Posterior vena cava (tissue), 2 donors: Measurements from ENCODE around the gene LRRC23. TPM values are rescaled to one million over a fixed set of nuclear protein-coding genes. Genes with fewer than 3 reads are reported as not detected.

Experiments
- DNase-seq: peaks from one replicate; pipeline ENCODE4 v3.0.0-alpha.2; 2020; ENCODE audit warnings: low spot score
- intact Hi-C, 2 donors: fragments of 100-400 bp; cut with DNase I; formaldehyde crosslinking; loops; one replicate each; pipeline versions ENCODE4 v1.14.1 to v1.14.2; 2022 to 2023
- total RNA-seq, 2 donors: library from RNA; stranded (reverse); fragmentation: NEBNext Ultra II Directional; extraction: Animal tissue kit (Norgen Biotek cat#: 25700); gene quantifications; one replicate each; pipeline ENCODE4 v1.2.1, GENCODE V29; 2021
- donor health status: DM: yes; HTN: yes; CAD: no.
- donor health status: DM: yes; HTN: yes; CAD: no.

Gene LRRC23
- total RNA-seq, 2 donors from 2014 or later: 5.3 to 6.7 TPM

DNA sequence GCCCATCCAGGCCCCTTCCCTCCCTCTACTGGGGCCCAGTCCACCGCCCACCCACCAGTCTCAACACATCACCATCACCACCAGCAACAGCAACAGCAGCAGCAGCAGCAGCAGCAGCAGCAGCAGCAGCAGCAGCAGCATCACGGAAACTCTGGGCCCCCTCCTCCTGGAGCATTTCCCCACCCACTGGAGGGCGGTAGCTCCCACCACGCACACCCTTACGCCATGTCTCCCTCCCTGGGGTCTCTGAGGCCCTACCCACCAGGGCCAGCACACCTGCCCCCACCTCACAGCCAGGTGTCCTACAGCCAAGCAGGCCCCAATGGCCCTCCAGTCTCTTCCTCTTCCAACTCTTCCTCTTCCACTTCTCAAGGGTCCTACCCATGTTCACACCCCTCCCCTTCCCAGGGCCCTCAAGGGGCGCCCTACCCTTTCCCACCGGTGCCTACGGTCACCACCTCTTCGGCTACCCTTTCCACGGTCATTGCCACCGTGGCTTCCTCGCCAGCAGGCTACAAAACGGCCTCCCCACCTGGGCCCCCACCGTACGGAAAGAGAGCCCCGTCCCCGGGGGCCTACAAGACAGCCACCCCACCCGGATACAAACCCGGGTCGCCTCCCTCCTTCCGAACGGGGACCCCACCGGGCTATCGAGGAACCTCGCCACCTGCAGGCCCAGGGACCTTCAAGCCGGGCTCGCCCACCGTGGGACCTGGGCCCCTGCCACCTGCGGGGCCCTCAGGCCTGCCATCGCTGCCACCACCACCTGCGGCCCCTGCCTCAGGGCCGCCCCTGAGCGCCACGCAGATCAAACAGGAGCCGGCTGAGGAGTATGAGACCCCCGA is 32.2 kb downstream of the LRRC23 start:
- no peak for DNase-seq
- intact Hi-C loops: no loop called here

DNA sequence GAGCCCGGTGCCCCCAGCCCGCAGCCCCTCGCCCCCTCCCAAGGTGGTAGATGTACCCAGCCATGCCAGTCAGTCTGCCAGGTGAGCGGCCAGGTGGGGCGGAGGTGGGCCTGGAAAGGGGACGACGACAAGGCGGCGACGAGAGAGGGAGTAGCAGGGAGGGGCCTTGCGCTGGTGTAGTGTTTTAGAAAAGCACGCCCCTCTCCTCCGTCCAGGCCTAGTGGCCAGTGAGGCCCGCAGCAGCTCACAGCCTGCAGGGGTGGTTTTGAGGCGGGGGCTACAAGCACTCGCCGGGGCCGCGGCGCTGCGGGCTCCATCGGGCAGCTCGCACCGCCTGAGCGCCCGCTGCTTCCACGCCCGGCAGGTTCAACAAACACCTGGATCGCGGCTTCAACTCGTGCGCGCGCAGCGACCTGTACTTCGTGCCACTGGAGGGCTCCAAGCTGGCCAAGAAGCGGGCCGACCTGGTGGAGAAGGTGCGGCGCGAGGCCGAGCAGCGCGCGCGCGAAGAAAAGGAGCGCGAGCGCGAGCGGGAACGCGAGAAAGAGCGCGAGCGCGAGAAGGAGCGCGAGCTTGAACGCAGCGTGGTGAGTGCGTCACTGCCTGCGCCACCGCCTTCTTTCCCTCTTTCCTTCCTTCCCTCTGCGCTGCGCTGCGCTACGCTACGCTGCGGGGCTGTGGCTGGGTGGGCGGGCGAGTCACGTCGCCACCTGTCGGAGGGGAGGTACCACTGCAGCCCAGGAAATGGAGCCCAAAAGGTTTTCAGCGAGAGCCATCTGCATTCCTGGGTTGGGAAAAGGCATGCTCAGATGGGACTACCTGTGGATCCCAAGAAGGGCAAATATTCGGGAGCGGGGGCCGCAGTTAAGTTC is 33.1 kb downstream of the LRRC23 start:
- peak; percentile 98 for DNase-seq
- intact Hi-C loops: loop anchor here in 1 of 2 donors (2.0 kb wide), 1 partner anchor 67 kb away; no protein-coding TSS in a partner anchor

DNA sequence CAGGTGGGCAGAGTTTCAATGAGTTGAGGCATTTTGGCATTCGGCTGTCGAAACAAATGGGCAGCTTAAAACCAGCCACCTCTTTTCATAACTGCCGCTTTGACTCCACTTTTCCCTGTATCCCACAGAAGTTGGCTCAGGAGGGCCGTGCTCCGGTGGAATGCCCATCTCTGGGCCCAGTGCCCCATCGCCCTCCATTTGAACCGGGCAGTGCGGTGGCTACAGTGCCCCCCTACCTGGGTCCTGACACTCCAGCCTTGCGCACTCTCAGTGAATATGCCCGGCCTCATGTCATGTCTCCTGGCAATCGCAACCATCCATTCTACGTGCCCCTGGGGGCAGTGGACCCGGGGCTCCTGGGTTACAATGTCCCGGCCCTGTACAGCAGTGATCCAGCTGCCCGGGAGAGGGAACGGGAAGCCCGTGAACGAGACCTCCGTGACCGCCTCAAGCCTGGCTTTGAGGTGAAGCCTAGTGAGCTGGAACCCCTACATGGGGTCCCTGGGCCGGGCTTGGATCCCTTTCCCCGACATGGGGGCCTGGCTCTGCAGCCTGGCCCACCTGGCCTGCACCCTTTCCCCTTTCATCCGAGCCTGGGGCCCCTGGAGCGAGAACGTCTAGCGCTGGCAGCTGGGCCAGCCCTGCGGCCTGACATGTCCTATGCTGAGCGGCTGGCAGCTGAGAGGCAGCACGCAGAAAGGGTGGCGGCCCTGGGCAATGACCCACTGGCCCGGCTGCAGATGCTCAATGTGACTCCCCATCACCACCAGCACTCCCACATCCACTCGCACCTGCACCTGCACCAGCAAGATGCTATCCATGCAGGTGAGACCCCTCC is 34.0 kb downstream of the LRRC23 start:
- DNase-seq: peak; percentile 84
- intact Hi-C loops: loop anchor here in 1 of 2 donors (2.0 kb wide), 1 partner anchor 68 kb away; no protein-coding TSS in a partner anchor

DNA sequence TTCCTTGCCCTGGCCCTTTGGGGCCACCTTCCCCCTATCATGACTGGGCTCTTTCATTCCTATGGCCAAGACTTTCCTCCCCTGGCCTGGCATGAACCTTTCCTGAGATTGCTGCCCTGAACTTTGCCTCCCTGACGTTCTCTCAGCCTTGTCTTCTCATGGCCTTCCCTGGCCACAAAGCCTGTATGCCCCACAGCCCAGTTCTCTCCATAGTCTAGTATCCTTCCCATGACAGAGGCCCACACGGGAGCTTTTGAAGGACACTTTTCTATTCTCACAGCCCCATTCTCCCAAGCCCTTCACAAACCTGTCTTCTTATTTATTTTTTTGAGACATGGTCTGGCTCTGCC is 34.5 kb downstream of the LRRC23 start:
- intact Hi-C loops: loop anchor here in 1 of 2 donors (2.0 kb wide), 1 partner anchor 68 kb away; no protein-coding TSS in a partner anchor
- DNase-seq: no peak

DNA sequence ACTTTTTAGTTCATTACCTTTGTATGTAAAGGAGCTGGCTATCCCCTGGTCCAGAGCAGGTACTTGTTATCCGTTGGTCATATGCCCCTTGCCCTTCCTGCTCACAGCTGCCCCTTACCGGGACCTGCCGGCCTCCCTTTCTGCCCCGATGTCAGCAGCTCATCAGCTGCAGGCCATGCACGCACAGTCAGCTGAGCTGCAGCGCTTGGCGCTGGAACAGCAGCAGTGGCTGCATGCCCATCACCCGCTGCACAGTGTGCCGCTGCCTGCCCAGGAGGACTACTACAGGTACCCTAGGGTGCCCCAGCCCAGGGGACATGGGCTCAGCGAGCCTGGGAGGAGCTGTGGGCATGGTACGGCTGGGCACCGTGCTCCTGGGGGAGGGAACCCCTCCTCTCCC is 36.6 kb downstream of the LRRC23 start:
- intact Hi-C loops: no loop called here
- no peak for DNase-seq

GRCh38 chr12:6941782-6942181 is 37.2 kb downstream of the LRRC23 start:
- peak; percentile 83 for DNase-seq
- intact Hi-C loops: no loop called here

GRCh38 chr12:6942331-6942665 is 37.7 kb downstream of the LRRC23 start:
- intact Hi-C loops: no loop called here
- no peak for DNase-seq

- intact Hi-C loops: no loop called here
- peak; percentile 90 for DNase-seq
Measured at GRCh38 chr12:6943389-6943721, 38.7 kb downstream of the LRRC23 start.

- intact Hi-C loops: no loop called here
- peak; percentile 94 for DNase-seq
Measured at GRCh38 chr12:6943722-6944380, 39.2 kb downstream of the LRRC23 start, which contains the start of the genes C12orf57 and RNU7-1. C12orf57 (plus strand) TSS chr12:6944022; CDS start chr12:6944122, 100 bp downstream. RNU7-1 (plus strand) TSS chr12:6943816.

GRCh38 chr12:6944381-6945186 is 40.0 kb downstream of the LRRC23 start:
- DNase-seq: peak; percentile 98
- intact Hi-C loops: no loop called here

DNA sequence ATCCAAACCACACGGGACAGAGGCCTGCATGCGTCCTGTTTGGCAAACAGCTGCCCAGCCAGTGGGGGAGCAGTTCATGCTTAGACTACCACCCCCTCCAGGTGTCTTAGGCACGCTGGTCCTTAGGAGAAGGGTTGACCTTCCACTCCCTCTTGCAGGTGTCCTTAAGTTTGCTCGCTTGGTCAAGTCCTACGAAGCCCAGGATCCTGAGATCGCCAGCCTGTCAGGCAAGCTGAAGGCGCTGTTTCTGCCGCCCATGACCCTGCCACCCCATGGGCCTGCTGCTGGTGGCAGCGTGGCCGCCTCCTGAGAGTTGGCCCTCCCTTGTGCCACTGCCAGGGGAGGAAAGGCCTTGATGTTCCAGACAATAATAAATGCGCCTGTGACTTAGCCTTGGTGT is 41.0 kb downstream of the LRRC23 start:
- no peak for DNase-seq
- intact Hi-C loops: no loop called here

DNA sequence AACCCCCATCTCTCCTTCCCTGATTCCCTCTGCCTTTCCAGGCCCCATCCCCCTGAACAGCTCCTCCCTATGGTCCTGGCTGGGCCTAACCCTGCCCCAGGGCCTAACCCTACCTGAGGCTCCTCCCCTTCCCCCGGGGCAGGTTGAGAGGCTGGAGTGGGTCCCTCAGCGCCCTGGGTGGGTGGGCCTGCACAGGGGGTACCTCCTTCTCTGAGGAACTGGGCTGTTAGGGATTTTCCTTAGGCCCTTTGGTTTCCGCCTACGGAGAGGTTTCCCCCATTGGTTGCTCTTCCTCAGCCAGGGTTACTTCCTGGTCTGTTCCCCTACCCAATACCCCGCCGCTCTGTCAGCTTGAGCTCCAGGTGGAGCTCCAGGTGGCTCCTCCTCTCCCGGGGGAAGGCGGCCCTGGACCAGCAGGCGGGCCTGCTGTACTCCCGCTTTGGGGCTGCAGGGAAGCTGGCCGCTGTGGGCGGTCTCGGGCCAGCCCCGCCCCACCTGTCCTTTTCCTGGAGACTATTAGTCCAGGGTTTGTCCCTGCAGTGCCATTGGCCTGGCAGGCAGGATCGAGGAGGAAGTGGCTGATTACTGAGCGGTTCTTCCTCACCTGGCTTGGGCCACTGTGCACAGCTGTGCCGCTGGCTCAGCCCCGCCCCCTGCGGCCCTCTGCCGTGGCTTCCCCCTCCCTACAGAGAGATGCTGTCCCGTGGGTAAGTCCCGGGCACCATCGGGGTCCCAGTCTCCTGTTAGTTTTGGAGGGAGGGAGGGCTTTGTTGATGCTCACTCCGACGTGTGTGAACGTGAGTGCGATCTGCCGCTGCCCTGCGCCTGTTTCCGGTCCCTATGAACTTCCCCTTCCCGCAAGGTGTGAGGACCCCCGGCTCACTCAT is 41.7 kb downstream of the LRRC23 start:
- peak; percentile 87 for DNase-seq
- intact Hi-C loops: no loop called here

DNA sequence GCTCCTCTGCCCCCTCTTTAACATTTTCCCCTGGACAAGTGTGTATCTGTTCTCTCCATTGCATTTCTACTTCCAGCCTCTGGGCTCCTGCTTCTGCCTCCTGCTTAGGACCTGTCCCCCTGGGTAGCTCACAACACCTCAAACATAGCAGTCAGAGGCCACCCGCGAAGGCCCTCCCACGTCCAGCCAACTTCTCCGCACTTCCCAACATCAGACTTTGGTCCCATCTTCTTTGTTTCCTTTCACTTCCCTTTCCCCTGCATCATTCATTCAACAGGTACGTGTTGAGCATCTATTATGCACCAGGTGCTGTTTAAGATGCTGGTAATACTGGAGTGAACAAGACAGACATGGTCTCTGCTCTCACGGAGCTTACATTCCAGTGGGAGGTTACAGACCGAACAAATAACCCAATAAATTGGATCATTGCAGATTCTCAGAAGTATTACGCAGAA is 42.3 kb downstream of the LRRC23 start:
- intact Hi-C loops: no loop called here

GRCh38 chr12:6947615-6948014 is 43.0 kb downstream of the LRRC23 start:
- intact Hi-C loops: no loop called here
- DNase-seq: peak; percentile 45

More for the DNA sequence above, 42.3 kb downstream of the LRRC23 start:
- DNase-seq: no peak

DNA sequence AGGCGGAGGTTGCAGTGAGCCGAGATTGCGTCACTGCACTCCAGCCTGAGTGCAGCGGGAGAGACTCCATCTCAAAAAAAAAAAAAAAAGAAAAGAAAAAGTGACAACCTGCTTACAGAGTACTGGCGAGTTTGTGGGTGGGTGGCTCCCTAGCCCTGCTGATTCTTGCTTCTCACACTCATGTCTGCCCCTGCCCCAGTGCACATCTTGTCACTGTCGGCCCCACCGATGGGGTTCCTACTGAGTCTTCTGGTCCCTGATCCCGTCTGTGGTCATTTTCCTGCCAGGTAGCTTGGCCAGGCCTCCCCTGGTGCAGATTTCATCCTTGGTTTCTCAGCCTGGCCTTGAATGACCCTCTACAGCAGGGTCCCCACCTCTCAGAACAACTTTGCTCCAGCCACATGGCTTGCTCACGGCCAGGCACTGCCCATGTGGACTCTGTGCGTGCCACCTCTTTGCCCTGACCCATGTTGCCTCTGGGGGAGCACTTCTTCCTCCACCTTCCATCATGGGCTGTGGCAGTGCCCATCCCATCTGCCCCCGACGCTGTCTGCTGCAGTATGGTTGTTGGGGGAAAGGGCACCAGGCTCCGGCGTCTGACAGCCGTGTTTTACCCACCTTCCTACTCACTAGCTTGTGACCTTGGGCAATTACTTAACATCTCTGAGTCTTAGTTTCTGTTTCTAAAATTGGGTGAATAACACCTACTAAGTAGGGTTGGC is 44.4 kb downstream of the LRRC23 start:
- intact Hi-C loops: no loop called here
- peak; percentile 66 for DNase-seq

DNA sequence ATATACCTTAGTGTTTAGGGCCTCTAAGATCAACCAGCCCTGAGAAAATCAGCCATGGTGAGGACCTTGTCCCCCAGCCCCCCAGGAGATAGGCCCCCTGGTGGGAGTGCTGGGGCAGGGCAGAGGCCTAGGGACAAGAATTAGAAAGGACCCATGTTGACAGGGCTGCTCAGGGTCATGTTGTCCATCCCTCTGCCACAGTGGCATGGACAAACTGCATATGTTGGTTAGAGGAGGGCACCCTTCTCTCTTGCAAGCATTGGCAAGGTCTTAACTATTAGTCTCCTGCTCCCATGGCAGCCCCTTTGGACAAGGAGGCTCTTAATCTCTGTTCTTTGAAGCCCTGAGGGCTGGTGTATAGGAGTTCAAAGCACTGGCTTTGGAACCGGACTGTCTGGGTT is 45.8 kb downstream of the LRRC23 start:
- DNase-seq: peak; percentile 62
- intact Hi-C loops: loop anchor here in 1 of 2 donors (10.0 kb wide), 1 partner anchor 164 kb away; no protein-coding TSS in a partner anchor
